A549 (cell line): ENCODE data around the gene NDC80.

Source experiments
- CTCF ChIP-seq: fragments of >200 bp; sonication (Bioruptor Twin); formaldehyde crosslinking; IDR thresholded peaks from 3 replicates; pipeline ENCODE4 v1.5.1; 2016
- E2F6 ChIP-seq: IDR thresholded peaks from 2 replicates; pipeline ENCODE4 v1.6.1; 2012; ENCODE audit warnings: low read depth, borderline replicate concordance
- KDM5A ChIP-seq: fragments of 200-600 bp; sonication (generic); IDR thresholded peaks from 2 replicates; pipeline ENCODE4 v1.6.1; 2016; ENCODE audit warnings: antibody characterized with exemption, mild to moderate bottlenecking
- PHF8 ChIP-seq: fragments of 200-600 bp; sonication (generic); IDR thresholded peaks from 2 replicates; pipeline ENCODE4 v1.6.1; 2016; ENCODE audit warnings: low read depth, mild to moderate bottlenecking, antibody characterized with exemption, moderate library complexity, borderline replicate concordance
- POLR2A ChIP-seq: IDR thresholded peaks from 2 replicates; pipeline ENCODE4 v1.6.1; 2012; ENCODE audit warnings: mild to moderate bottlenecking, low read length
- SMC3 ChIP-seq: fragments of >200 bp; sonication (Bioruptor Twin); formaldehyde crosslinking; IDR thresholded peaks from 3 replicates; pipeline ENCODE4 v1.6.1; 2018; ENCODE audit warnings: inconsistent platforms

GRCh38 chr18:2564373-2564772 lies 7.0 kb upstream of the NDC80 start:
- TF ChIP-seq E2F6 (no peak), PHF8 (no peak), POLR2A (no peak), SMC3 (no peak), CTCF (no peak), KDM5A (no peak)
